Upper lobe of left lung (tissue), 4 donors: Measurements from ENCODE around the gene DEPDC5.

ENCODE experiments used
- CTCF ChIP-seq, 6 experiments: fragments of 450-650 bp in 4 of 6; fragments of 200-600 bp in 2 of 6; sonication (generic) in 2 of 6; IDR thresholded peaks; one replicate each; pipeline ENCODE4 v1.5.1; 2016 to 2019; ENCODE audit warnings: antibody characterized with exemption in 6 of 6
- POLR2AphosphoS5 ChIP-seq, 2 donors: sonication (generic); formaldehyde crosslinking; IDR thresholded peaks; one replicate each; pipeline ENCODE4 v1.5.1; 2017; ENCODE audit warnings: antibody characterized with exemption in 2 of 2

- TF ChIP-seq CTCF (IDR thresholded peaks at IDR 0.05) (no peak), POLR2AphosphoS5 (IDR thresholded peaks at IDR 0.05) (no peak)
These were observed 68.7 kb downstream of the DEPDC5 start for GRCh38 chr22:31822523-31822922.
